ENCODE measurements around the gene ASPHD2. TPM values are rescaled to one million over a fixed set of nuclear protein-coding genes. Genes with fewer than 3 reads are reported as not detected.
A peak's percentile ranks its signal among the peaks of the same experiment; 100 is the strongest.

Gene ASPHD2
- total RNA-seq, 2 donors from 2014 or later, result 1.4 to 3.6 TPM

- Histone ChIP-seq H3K27me3 (replicated peaks; ENCODE audit: insufficient read depth) (no peaks in the 10 kb centered on the region), H3K4me1 (replicated peaks) (peaks cover 33% of the 10 kb centered on the region), H3K4me3 (peak overlapping the region in 1 of 2 donors; percentile 100), H3K36me3 (peaks cover 0 to 7% of the 10 kb centered on the region in 2 donors), H3K9me3 (no peaks in the 10 kb centered on the region), H3K27ac (peak overlapping the region in 1 of 2 donors; percentile 98)
- DNase-seq (ENCODE audit: low spot score), result no peak
- TF ChIP-seq POLR2A (IDR thresholded peaks at IDR 0.05), result no peak
- no peak for TF ChIP-seq CTCF (IDR thresholded peaks at IDR 0.05)
- no peak for TF ChIP-seq POLR2AphosphoS5 (IDR thresholded peaks at IDR 0.05)
- WGBS, result 46% methylated on average over 7 of the region's 7 CpGs
- intact Hi-C loops (cut with DNase I), result no loop called here
Observed at GRCh38 chr22:26485013-26485412, 56.0 kb downstream of the ASPHD2 start.

GRCh38 chr22:26485806-26486390 lies 56.8 kb downstream of the ASPHD2 start:
- TF ChIP-seq POLR2A (IDR thresholded peaks at IDR 0.05), result no peak
- H3K36me3 ChIP-seq, result peaks cover 0 to 7% of the 10 kb centered on the region in 2 donors
- peaks cover 25% of the 10 kb centered on the region for H3K4me1 ChIP-seq (replicated peaks)
- no peaks in the 10 kb centered on the region for H3K27me3 ChIP-seq (replicated peaks; ENCODE audit: insufficient read depth)
- no peak for DNase-seq (ENCODE audit: low spot score)
- H3K9me3 ChIP-seq, result no peaks in the 10 kb centered on the region
- 74% methylated on average over 3 of the region's 3 CpGs for WGBS
- intact Hi-C loops (cut with DNase I), result no loop called here
- no peak overlapping the region for H3K27ac ChIP-seq
- no peak overlapping the region for H3K4me3 ChIP-seq

DNA sequence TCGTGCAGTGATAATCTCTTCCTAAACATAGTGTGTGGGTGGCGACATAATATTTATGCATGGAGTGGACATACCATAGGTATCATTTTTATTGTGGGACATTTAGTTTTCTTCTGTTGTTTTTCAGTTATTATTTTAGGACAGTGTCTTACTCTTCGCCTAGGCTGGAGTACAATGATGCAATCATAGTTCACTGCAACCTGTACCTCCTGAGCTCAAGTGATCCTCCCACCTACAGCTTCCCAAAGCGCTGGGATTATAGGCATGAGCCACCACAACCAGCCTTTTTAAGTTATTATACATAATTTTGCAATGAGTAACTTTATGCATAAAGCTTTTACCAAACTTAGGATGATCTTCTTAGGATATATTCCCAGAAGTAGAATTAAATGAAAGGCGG lies 57.3 kb downstream of the ASPHD2 start:
- Histone ChIP-seq H3K36me3 (peaks cover 0 to 7% of the 10 kb centered on the region in 2 donors), H3K4me1 (replicated peaks) (peaks cover 21% of the 10 kb centered on the region), H3K4me3 (no peak overlapping the region), H3K9me3 (no peaks in the 10 kb centered on the region), H3K27ac (no peak overlapping the region), H3K27me3 (replicated peaks; ENCODE audit: insufficient read depth) (no peaks in the 10 kb centered on the region)
- DNase-seq (ENCODE audit: low spot score), result no peak
- intact Hi-C loops (cut with DNase I), result no loop called here
- 88% methylated on average over 5 of the region's 5 CpGs for WGBS
- no peak for TF ChIP-seq CTCF (IDR thresholded peaks at IDR 0.05)
- TF ChIP-seq POLR2AphosphoS5 (IDR thresholded peaks at IDR 0.05), result no peak
- no peak for TF ChIP-seq POLR2A (IDR thresholded peaks at IDR 0.05)

GRCh38 chr22:26487996-26488395 lies 58.9 kb downstream of the ASPHD2 start:
- Histone ChIP-seq H3K27ac (no peak overlapping the region), H3K27me3 (replicated peaks; ENCODE audit: insufficient read depth) (no peaks in the 10 kb centered on the region), H3K4me3 (no peak overlapping the region), H3K36me3 (peaks cover 0 to 12% of the 10 kb centered on the region in 2 donors), H3K4me1 (replicated peaks) (peaks cover 7% of the 10 kb centered on the region), H3K9me3 (no peaks in the 10 kb centered on the region)
- DNase-seq (ENCODE audit: low spot score), result no peak
- intact Hi-C loops (cut with DNase I), result no loop called here
- no peak for TF ChIP-seq POLR2A (IDR thresholded peaks at IDR 0.05)
- 43% methylated on average over 3 of the region's 3 CpGs for WGBS

DNA sequence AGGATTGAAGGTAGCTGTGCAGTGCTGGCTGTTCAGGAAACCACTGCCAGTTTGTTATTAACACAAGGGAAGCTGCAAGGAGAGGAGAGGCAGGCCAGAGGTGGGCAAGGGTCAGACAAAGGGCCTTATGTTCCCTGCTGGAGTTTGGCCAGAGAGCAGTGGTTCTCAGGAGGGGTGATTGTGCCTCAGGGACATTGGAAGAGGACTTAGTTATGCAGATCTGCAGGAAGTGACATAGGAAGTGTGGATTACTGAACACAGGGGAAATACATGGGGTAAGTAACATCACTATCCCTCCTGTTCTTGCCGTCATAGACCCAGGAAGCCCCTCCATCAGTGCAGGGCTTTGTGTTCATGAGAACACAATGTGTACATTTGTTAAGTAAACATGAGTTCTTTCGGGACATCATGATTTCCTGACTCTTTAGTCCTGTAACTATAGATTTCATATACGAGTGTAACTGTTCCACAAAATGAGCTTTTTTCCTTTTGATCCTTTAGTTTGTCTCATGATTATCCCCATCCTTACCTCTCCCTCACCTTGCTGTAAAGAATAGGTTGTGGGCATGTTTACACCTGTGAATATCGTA lies 60.5 kb downstream of the ASPHD2 start:
- TF ChIP-seq POLR2AphosphoS5 (IDR thresholded peaks at IDR 0.05) (no peak), CTCF (IDR thresholded peaks at IDR 0.05) (no peak), POLR2A (IDR thresholded peaks at IDR 0.05) (no peak)
- no peak for DNase-seq (ENCODE audit: low spot score)
- no peak overlapping the region for H3K4me3 ChIP-seq
- WGBS, result 47% methylated on average over 4 of the region's 4 CpGs
- no peaks in the 10 kb centered on the region for H3K27me3 ChIP-seq (replicated peaks; ENCODE audit: insufficient read depth)
- peaks cover under 1% of the 10 kb centered on the region for H3K4me1 ChIP-seq (replicated peaks)
- peaks cover 0 to 12% of the 10 kb centered on the region in 2 donors for H3K36me3 ChIP-seq
- no peak overlapping the region for H3K27ac ChIP-seq
- intact Hi-C loops (cut with DNase I), result no loop called here
- H3K9me3 ChIP-seq, result no peaks in the 10 kb centered on the region

DNA sequence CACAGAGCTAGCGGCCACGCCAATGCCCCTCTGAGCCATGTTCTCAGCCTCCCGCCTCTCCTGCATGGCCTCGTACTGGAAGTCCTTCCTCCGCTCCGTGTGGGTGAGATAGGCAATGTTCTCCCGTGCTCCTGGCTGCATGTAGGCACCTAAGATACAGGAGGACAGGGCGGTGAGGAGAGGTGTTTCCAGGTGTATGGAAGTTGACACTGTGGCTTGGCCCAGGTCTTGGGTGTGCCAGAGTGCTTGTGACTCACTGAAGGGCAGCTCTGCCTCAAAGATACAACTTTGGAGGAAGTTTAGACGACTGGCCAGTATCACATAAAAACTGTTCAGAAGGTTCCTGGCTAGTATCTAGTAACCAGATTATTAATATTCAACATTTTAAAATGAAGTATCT lies 63.2 kb downstream of the ASPHD2 start:
- intact Hi-C loops (cut with DNase I), result no loop called here
- H3K27ac ChIP-seq, result no peak overlapping the region
- no peak overlapping the region for H3K4me3 ChIP-seq
- no peaks in the 10 kb centered on the region for H3K27me3 ChIP-seq (replicated peaks; ENCODE audit: insufficient read depth)
- no peak for DNase-seq (ENCODE audit: low spot score)
- no peaks in the 10 kb centered on the region for H3K4me1 ChIP-seq (replicated peaks)
- WGBS, result 89% methylated on average over 9 of the region's 9 CpGs
- TF ChIP-seq POLR2A (IDR thresholded peaks at IDR 0.05) (no peak), POLR2AphosphoS5 (IDR thresholded peaks at IDR 0.05) (no peak), CTCF (IDR thresholded peaks at IDR 0.05) (no peak)
- H3K36me3 ChIP-seq, result peaks cover 10 to 17% of the 10 kb centered on the region in 2 donors
- no peaks in the 10 kb centered on the region for H3K9me3 ChIP-seq

Data from prostate gland (tissue), 2 donors.